Measurements from ENCODE around the gene VNN1.

DNA sequence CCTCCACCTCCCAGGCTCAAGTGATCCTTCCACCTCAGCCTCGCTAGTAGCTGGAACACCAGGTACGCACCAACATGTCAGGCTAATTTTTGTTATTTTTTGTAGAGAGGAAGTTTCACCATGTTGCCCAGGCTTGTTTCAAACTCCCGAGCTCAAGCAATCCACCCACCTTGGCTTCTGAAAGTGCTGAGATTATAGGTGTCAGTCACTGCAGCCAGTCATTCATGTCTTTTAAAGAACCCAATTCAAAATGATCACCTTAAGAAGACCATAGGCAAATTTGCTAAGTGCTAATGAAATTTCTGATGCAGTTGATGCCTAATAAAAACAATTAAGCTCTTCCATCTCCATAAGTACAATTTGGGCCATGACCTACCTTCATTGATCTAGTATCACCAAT lies 46.4 kb upstream of the VNN1 start:
- TF ChIP-seq, protein P1, sequence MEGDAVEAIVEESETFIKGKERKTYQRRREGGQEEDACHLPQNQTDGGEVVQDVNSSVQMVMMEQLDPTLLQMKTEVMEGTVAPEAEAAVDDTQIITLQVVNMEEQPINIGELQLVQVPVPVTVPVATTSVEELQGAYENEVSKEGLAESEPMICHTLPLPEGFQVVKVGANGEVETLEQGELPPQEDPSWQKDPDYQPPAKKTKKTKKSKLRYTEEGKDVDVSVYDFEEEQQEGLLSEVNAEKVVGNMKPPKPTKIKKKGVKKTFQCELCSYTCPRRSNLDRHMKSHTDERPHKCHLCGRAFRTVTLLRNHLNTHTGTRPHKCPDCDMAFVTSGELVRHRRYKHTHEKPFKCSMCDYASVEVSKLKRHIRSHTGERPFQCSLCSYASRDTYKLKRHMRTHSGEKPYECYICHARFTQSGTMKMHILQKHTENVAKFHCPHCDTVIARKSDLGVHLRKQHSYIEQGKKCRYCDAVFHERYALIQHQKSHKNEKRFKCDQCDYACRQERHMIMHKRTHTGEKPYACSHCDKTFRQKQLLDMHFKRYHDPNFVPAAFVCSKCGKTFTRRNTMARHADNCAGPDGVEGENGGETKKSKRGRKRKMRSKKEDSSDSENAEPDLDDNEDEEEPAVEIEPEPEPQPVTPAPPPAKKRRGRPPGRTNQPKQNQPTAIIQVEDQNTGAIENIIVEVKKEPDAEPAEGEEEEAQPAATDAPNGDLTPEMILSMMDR (IDR thresholded peaks at IDR 0.05), result no peak
- no peak for TF ChIP-seq POLR2A (IDR thresholded peaks at IDR 0.05)

All from heart left ventricle (tissue), 13 donors.